Fibroblast of upper back skin (primary cell): ENCODE measurements around the gene ZBTB42.

Experiments used
- DNase-seq: peaks from one replicate; pipeline ENCODE4 v3.0.0-alpha.2; 2013

ZBTB42 gene

DNA sequence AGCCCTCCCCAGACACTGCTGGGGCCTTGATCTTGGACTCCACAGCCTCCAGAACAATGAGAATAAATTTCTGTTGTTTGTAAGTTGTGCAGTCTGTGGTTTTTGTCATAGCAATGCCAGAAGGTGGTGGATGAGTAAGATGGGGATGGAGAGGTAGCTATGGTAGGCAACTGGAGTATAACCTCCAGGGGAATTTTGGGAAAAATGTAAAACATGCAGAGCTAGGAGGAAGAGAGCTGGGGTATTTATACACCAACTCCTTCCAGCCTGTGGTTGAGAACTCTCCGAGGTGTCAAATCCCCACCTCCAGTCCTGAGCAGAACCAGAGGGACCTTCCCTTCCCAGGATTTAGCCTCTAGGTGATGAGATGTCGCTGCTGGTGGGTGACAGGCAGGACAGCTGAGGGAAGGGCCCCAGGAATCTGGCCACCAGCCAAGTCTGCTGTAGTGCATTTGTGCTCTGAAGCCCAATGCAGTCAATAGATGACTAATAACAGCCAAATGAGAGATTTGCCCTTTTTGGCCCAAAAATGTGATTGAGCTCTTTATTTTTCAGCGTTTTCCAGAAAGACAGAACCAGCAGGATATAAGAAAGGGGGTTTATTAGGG, 45.0 kb downstream of the ZBTB42 start:
- no peak for DNase-seq

DNA sequence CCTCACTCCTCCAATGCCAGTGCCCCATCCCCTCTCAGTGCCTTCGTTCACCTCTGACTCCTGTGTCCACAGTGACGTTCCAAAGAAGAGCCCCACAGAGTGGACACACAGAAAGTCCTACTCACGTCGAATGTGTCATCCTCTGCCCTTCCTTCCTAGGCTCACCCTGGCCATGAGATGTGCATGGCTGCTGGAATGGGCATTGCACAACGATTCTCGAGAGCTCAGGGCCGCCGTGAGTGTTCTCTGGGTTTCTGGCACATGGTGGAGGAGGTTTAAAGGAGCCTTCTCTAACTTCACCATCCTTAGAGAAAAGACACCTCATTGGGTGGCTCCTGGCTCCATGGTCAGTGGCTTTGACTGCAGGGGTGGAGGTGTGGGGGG, 51.4 kb downstream of the ZBTB42 start:
- DNase-seq = no peak
